HG02885 (cell line): Measurements from ENCODE around the gene FAP.

Source experiments
- ATAC-seq: cut with Tn5 transposase; IDR thresholded peaks from one replicate; pipeline ENCODE4 v1.9.1; 2021; ENCODE audit warnings: mild to moderate bottlenecking; ENCODE audit not compliant: unreplicated experiment, poor library complexity

Gene FAP

GRCh38 chr2:162197069-162197825, 46.0 kb downstream of the FAP start:
- no peak for ATAC-seq

GRCh38 chr2:162196638-162197037, 46.6 kb downstream of the FAP start:
- ATAC-seq = no peak

- ATAC-seq = no peak
These were observed 54.8 kb downstream of the FAP start for GRCh38 chr2:162188451-162188850.

- no peak for ATAC-seq
These were observed 57.6 kb downstream of the FAP start for GRCh38 chr2:162185541-162186232.

GRCh38 chr2:162184821-162185450, 58.3 kb downstream of the FAP start:
- ATAC-seq = no peak

GRCh38 chr2:162184359-162184758, 58.9 kb downstream of the FAP start:
- no peak for ATAC-seq

GRCh38 chr2:162182395-162182794, 60.9 kb downstream of the FAP start:
- no peak for ATAC-seq

- ATAC-seq = no peak
These were observed 65.9 kb downstream of the FAP start for GRCh38 chr2:162177301-162177700.

- no peak for ATAC-seq
These were observed 67.5 kb downstream of the FAP start for GRCh38 chr2:162175714-162176113.

GRCh38 chr2:162174746-162175145, 68.5 kb downstream of the FAP start:
- ATAC-seq = no peak

- no peak for ATAC-seq
These were observed 70.4 kb downstream of the FAP start for GRCh38 chr2:162172802-162173370.

- no peak for ATAC-seq
These were observed 76.5 kb downstream of the FAP start for GRCh38 chr2:162166745-162167144.

- ATAC-seq = no peak
These were observed 77.1 kb downstream of the FAP start for GRCh38 chr2:162166174-162166573.

- no peak for ATAC-seq
These were observed 78.4 kb downstream of the FAP start for GRCh38 chr2:162164802-162165201.

- no peak for ATAC-seq
These were observed 83.8 kb downstream of the FAP start for GRCh38 chr2:162159446-162159845.

GRCh38 chr2:162156149-162156548, 87.1 kb downstream of the FAP start:
- ATAC-seq = no peak

- no peak for ATAC-seq
These were observed 88.2 kb downstream of the FAP start for GRCh38 chr2:162155093-162155492.

- peak; percentile 99 for ATAC-seq
These were observed 89.5 kb downstream of the FAP start for GRCh38 chr2:162153608-162154224.

GRCh38 chr2:162152147-162152546, 91.1 kb downstream of the FAP start, which contains the start of gene GCG:
TSS of gene GCG (minus strand) at chr2:162152247. CDS start at chr2:162149178, 3,069 bp downstream.
- ATAC-seq = no peak

GRCh38 chr2:162149940-162150339, 93.3 kb downstream of the FAP start:
- no peak for ATAC-seq

GRCh38 chr2:162149466-162149865, 93.8 kb downstream of the FAP start:
- ATAC-seq = no peak
